Measurements from ENCODE around the gene SLC41A1.
A peak's percentile ranks its signal among the peaks of the same experiment; 100 is the strongest.

- TF ChIP-seq TAF1 (IDR thresholded peaks at IDR 0.05; ENCODE audit: low read depth, low read length) (no peak), POLR2A (IDR thresholded peaks at IDR 0.05; ENCODE audit: low read depth, low read length) (no peak), SPI1 (IDR thresholded peaks at IDR 0.05; ENCODE audit: low read depth, low read length) (peak; percentile 53)
These were observed 38.6 kb downstream of the SLC41A1 start for GRCh38 chr1:205774198-205775014.

Measured in GM12891 (cell line).